Fibroblast of lung (primary cell): ENCODE results near the gene MCM5.

Source experiments
- CTCF ChIP-seq, 2 donors: IDR thresholded peaks in 1 of 2; conservative IDR thresholded peaks in 1 of 2; 1 replicate in 1 of 2; 2 replicates in 1 of 2; pipeline ENCODE4 v1.5.1; 2011 to 2012; ENCODE audit warnings: low read length in 2 of 2, control low read depth in 1 of 2, inconsistent platforms in 1 of 2, low read depth in 1 of 2, mild to moderate bottlenecking in 1 of 2
- EZH2 ChIP-seq: IDR thresholded peaks from 2 replicates; pipeline ENCODE4 v1.5.1; 2012; ENCODE audit warnings: low read length, control low read depth, mild to moderate bottlenecking; ENCODE audit errors: missing control alignments

- no peak for TF ChIP-seq CTCF (conservative IDR thresholded peaks at IDR 0.05 in 1 of 2, IDR thresholded peaks at IDR 0.05 in 1 of 2; ENCODE audit: low read depth in 1 of 2, low read length in 2 of 2)
- TF ChIP-seq EZH2, result no peak
Measured at GRCh38 chr22:35403356-35403755, 3.4 kb downstream of the MCM5 start.
